NCI-H2107 treated with DMSO at 0.1 percent for 48 hours (cell line): ENCODE data around the gene ECSIT.
"Not testable (repeated sequence)": the region's sequence is repeated elsewhere in the genome, so short reads cannot be mapped to it uniquely, and the experiment has no call there.

Source experiments
- DNase-seq: peaks from one replicate; lab custom pipeline; 2025; ENCODE audit not compliant: unreplicated experiment; lab: John Stamatoyannopoulos, UW

Gene ECSIT

DNA sequence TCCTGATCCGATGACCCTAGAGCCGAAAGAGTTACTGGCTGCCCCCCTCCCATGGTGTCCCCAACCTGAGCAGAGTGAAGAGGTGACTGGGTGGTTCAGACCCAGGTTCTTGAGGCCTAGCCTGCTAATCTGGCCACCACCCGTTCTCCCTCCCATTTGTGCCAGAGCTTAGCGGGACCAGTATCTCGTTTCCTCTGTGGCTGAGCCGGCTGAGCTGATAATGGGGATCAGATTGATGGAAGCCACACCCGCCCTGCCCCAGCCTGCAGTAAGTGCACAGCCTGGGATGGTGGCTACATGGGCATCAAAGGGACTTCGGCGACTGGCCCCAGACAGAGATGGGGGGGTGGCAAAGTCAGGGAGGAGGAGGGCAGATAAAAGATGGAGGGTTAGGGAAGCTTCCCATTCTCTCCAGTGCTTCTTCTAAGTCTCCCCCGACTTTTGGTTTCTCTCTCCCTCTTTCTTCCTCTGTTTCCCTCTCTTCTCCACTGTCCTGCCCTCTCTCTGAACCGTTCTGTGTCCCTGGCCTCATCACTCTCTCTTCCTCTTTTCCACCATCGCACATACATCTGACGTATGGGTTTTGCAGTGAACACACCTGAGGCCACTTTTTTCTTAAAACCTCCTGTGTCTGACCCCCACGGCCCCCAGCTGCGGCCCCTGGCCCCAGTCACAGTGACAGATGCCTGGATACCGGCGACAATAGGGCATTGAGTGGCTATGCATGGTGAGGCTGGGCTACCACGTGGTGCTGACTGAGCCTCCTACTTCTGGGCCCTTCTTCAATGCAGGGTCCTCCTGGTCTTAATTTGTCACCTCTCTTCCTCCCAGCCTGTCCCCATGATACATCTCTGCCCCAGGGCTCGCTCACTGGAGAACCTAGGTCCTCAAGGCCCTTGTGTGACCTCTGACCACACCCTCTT, 50.5 kb downstream of the ECSIT start:
- no peak for DNase-seq

DNA sequence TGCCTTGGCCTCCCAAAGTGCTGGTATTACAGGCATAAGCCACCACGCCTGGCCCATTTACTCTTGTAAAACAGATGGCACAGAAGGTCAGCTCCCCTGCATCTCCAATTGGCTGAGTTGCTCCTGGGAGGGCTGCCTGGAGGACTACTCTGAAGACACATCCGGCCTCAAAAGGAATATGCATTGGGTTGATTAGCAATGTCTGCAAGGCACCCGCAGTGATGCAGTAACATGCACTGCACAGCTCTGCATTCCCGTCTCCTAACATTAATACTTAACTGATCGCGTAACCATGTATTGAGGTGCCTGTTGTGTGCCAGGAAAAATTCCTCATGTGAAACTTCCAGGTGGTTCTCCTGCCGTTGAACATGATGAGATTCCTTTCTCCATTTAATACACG, 53.1 kb downstream of the ECSIT start:
- no peak for DNase-seq

DNA sequence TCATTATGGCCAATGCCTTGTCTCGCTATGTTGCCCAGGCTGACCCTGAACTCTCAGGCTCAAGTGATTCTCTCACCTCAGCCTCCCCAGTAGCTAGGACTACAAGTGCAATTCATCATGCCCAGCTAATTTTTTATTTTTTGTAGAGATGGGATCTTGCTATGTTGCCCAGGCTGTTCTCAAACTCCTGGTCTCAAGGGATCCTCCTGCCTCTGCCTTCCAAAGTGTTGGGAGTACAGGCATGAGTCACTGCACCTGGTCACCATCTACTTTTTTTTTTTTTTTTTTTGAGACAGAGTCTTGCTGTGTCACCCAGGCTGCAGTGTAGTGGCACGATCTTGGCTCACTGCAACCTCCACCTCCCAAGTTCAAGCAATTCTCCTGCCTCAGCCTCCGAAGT, 53.6 kb downstream of the ECSIT start:
- DNase-seq: not testable (repeated sequence)

DNA sequence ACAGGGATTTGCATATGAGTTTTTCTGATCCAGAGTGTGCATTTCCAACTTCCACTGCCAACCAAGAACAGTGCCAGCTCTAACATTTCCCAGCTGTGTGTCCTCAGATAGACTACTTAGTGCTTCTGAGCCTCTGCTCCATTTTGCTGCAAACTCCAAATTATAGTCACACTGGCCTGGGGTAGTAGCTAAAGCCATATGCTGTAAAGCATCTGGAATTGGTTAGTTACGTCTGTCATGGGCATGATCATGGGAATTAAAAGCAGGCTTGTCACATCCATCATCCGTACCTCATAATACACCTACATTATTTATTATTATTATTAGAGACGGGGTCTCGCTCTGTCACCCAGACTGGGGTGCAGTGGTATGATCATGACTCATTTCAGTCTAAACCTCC, 55.2 kb downstream of the ECSIT start:
- DNase-seq: no peak

GRCh38 chr19:11468266-11468845, 60.6 kb downstream of the ECSIT start:
- not testable (repeated sequence) for DNase-seq

- DNase-seq: no peak
Observed at GRCh38 chr19:11465600-11465999, 63.3 kb downstream of the ECSIT start.

DNA sequence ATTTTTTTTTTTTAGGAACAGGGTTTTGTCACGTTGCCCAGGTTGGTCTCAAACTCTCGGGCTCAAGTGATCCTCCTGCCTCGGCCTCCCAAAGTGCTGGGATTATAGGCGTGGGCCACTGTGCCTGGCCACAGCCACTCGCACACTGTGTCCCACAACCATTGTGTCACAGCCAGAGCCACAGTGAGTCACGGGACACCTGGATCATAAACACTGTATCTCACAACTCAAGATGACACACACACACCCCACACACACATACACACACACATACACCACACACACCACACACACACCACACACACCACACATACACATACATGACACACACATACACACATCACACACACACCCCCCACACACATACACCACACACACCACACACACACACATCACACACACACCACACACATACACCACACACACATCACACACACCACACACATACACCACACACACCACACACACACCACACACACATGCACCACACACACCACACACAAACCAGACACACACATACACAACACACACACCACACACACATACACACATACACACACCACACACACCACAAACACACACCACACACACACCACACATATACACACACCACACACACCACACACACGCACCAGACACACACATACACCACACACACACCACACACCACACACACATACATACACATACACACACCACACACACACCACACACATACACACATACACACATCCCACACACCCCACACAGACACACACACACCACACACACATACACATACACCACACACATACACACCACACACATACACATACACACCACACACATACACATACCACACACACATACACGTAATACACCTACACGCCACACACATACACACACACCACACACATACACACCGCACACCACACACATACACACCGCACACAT, 64.3 kb downstream of the ECSIT start:
- no peak for DNase-seq

- no peak for DNase-seq
Observed at GRCh38 chr19:11463391-11463790, 65.5 kb downstream of the ECSIT start.

DNA sequence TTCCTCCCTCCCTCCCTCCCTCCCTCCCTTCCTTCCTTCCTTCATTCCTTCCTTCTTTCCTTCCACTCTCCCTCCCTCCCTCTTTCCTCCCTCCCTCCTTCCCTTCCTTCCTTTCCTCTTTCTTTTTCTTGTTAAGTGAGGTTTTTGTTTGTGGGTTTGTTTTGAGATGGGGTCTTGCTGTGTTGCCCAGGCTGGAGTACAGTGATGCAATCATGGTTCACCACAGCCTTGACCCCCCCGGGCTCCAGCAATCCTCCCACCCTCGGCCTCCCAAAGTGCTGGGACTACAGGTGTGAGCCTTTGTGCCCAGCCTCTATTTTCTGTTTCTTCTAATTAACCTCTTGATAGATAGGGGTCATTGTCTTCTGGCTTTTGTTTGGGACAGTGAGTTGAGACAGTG, 67.5 kb downstream of the ECSIT start:
- no peak for DNase-seq

GRCh38 chr19:11460207-11460606, 68.7 kb downstream of the ECSIT start:
- no peak for DNase-seq

GRCh38 chr19:11458912-11459311, 70.0 kb downstream of the ECSIT start:
- DNase-seq: not testable (repeated sequence)

DNA sequence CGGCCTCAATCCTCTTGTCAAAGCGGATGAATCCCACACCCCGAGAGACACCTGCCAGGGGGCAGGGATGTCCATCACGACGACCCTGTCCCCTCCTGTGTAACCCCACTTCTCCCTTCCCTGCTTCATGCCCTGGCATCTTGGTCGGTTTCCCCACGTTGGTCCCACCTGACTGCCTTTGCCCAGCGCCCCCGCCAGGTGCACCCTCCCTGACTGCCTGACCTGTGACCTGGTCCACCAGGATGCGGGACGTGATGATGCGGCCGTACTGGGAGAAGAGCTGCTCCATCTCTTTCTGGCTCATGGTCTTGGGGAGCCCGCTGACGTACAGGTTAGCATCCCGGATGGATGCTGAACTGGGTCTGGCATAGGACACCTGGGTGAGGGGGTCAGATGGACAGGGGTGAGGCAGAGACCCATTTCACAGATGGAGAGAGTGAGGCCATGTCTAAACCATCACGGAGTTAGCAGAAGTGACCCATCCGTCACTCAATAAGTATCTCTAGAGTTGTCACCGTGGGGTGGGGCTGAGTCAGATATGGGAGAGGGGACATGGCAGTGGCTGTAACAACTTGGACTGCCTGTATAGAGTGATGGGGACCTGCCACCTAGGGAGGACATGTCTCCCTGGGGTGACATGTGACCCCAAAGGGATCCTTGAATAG, 70.6 kb downstream of the ECSIT start:
- DNase-seq: no peak

GRCh38 chr19:11457831-11458230, 71.1 kb downstream of the ECSIT start:
- no peak for DNase-seq

- DNase-seq: no peak
Observed at GRCh38 chr19:11457115-11457514, 71.8 kb downstream of the ECSIT start.

DNA sequence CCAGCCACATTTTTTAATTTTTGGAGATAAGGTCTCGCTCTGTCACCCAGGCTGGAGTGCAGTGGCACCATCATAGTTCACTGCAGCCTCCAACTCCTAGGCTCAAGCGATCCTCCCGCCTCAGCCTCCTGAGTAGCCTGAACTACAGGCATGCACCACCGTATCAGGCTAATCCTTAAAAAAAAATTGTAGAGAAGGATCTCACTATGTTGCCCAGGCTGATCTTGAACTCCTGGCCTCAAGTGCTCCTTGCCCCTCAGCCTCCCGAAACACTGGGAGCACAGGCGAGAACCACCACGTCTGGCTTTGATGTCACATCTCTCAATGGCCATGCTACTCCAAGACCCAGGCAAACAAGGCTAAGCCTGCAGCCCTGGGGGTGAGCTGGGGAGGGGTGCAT, 72.3 kb downstream of the ECSIT start:
- DNase-seq: no peak
